Endodermal cell (in vitro differentiated cells): ENCODE results near the gene ACOX2. TPM values are rescaled to one million over a fixed set of nuclear protein-coding genes. Genes with fewer than 3 reads are reported as not detected.
A peak's percentile ranks its signal among the peaks of the same experiment; 100 is the strongest.

Experiments used
- DNase-seq: peaks from one replicate; pipeline ENCODE4 v3.0.0-alpha.2; 2017
- H3K27ac ChIP-seq: 2 replicates; pipeline ENCODE4 v1.5.1; 2013; ENCODE audit warnings: mild to moderate bottlenecking, low read depth, low read length, moderate library complexity
- H3K27me3 ChIP-seq: 2 replicates; pipeline ENCODE4 v1.6.1; 2013; ENCODE audit warnings: mild to moderate bottlenecking, low read length, moderate library complexity; ENCODE audit not compliant: insufficient read depth, control insufficient read depth, poor library complexity, severe bottlenecking
- H3K36me3 ChIP-seq: 2 replicates; pipeline ENCODE4 v1.7.0; 2013; ENCODE audit warnings: mild to moderate bottlenecking, low read length, moderate library complexity; ENCODE audit not compliant: control insufficient read depth, insufficient read depth
- H3K4me1 ChIP-seq: one replicate; pipeline ENCODE4 v1.7.0; 2013; ENCODE audit warnings: low read length; ENCODE audit not compliant: control insufficient read depth, insufficient read depth
- H3K4me3 ChIP-seq: 2 replicates; pipeline ENCODE4 v1.5.1; 2013; ENCODE audit warnings: mild to moderate bottlenecking, low read length, moderate library complexity
- H3K9ac ChIP-seq: 2 replicates; pipeline ENCODE4 v1.6.1; 2013; ENCODE audit warnings: mild to moderate bottlenecking, low read length, moderate library complexity; ENCODE audit not compliant: poor library complexity, severe bottlenecking; ENCODE audit errors: extremely low read depth
- H3K9me3 ChIP-seq: 2 replicates; pipeline ENCODE4 v1.6.1; 2013; ENCODE audit warnings: mild to moderate bottlenecking, low read length, moderate library complexity; ENCODE audit not compliant: control insufficient read depth
- H3K27ac Mint-ChIP-seq: 2 replicates; pipeline ENCODE4 v1.8.0; 2020; ENCODE audit warnings: mixed read lengths
- H3K27me3 Mint-ChIP-seq: 2 replicates; pipeline ENCODE4 v1.8.0; 2021; ENCODE audit warnings: mild to moderate bottlenecking, mixed read lengths; ENCODE audit not compliant: insufficient read depth
- H3K36me3 Mint-ChIP-seq: 2 replicates; pipeline ENCODE4 v1.8.0; 2020; ENCODE audit warnings: low read depth, mixed read lengths
- H3K4me1 Mint-ChIP-seq: 2 replicates; pipeline ENCODE4 v1.8.0; 2020; ENCODE audit warnings: mixed read lengths
- H3K4me3 Mint-ChIP-seq: 2 replicates; pipeline ENCODE4 v1.8.0; 2020; ENCODE audit warnings: mild to moderate bottlenecking, moderate library complexity, mixed read lengths
- H3K9me3 Mint-ChIP-seq: 2 replicates; pipeline ENCODE4 v1.8.0; 2020; ENCODE audit warnings: mild to moderate bottlenecking, mixed read lengths
- WGBS, 2 experiments: methylation state at CpG; one replicate each; pipeline versions ENCODE4 v1.1.5 to v1.1.7; 2013; ENCODE audit warnings: missing lambda C conversion rate in 2 of 2, mixed read lengths in 1 of 2; ENCODE audit not compliant: insufficient coverage in 1 of 2, insufficient read length in 1 of 2; 5-methylcytosine and 5-hydroxymethylcytosine counted together
- total RNA-seq, 2 donors: library from RNA; stranded (reverse); fragmentation: NEBNext Ultra II Directional in 1 of 2; extraction: Animal tissue kit (Norgen Biotek cat#: 25700) in 1 of 2; gene quantifications; 2 replicates in 1 of 2; 3 replicates in 1 of 2; pipeline ENCODE4 v1.2.1, GENCODE V29; 2021
- TF ChIP-seq, protein P1 (sequence below): fragments of 200-600 bp; sonication (generic); conservative IDR thresholded peaks from 2 replicates; pipeline ENCODE4 v1.5.0; 2021; ENCODE audit warnings: antibody characterized with exemption, mild to moderate bottlenecking

Gene ACOX2
- total RNA-seq, 2 donors from 2014 or later = 6.6 to 9.8 TPM

DNA sequence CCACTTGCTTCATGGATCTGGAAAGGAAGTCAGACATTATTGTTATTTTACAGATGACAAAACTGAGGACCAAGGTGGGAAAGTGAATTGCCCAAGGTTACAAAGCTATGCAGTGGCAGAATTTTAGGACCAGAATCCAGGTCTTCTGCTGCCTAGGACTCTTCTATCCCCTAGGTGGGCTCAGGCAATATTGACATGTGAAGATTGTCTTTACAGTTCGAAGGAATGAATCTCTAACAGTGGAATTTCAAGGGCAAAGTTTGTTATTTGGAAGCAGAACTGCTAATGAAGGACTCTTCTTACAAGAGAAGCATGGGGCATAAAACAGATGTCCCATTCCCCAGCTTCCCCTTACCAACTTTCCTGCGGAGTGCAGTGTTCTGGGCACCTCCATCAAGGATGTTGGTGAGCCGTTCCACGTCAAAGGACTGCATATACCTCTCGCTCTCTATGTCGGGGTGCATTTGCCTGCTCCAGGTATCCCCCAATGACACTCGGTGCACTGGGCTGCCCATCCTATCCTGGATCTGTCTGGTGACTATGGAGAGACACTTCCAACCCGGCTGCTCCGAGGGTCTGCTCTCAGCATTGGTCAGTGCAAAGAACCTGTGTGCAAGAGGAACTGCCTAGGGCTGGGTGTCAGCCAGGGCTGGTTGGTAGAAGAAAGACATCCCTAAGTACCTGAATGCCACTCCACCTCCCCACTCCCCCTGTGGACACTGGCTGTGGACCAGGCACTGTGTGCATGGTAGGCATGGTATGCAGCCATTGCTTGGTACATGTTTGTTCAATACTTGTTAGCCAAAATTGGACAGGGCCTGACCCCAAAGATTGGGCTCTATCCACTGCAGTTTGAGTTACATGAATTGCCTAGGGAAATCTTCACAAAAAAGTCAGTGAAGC is 2.1 kb downstream of the ACOX2 start:
- no peak overlapping the region for H3K4me3 ChIP-seq
- H3K4me3 Mint-ChIP-seq = no peak overlapping the region
- H3K9me3 ChIP-seq = no peaks in the 10 kb centered on the region
- no peaks in the 10 kb centered on the region for H3K27me3 ChIP-seq
- no peaks in the 10 kb centered on the region for H3K9me3 Mint-ChIP-seq
- peaks cover 27% of the 10 kb centered on the region for H3K4me1 ChIP-seq
- H3K36me3 Mint-ChIP-seq = no peaks in the 10 kb centered on the region
- H3K27me3 Mint-ChIP-seq = peaks cover 4% of the 10 kb centered on the region
- 95 to 96% methylated on average over 8 to 9 of the region's 9 CpGs for WGBS, 2 experiments
- H3K36me3 ChIP-seq = no peaks in the 10 kb centered on the region
- no peak overlapping the region for H3K27ac ChIP-seq
- H3K27ac Mint-ChIP-seq = no peak overlapping the region
- no peak for DNase-seq
- H3K9ac ChIP-seq = no peak overlapping the region
- peaks cover 40% of the 10 kb centered on the region for H3K4me1 Mint-ChIP-seq
- TF ChIP-seq, protein P1, sequence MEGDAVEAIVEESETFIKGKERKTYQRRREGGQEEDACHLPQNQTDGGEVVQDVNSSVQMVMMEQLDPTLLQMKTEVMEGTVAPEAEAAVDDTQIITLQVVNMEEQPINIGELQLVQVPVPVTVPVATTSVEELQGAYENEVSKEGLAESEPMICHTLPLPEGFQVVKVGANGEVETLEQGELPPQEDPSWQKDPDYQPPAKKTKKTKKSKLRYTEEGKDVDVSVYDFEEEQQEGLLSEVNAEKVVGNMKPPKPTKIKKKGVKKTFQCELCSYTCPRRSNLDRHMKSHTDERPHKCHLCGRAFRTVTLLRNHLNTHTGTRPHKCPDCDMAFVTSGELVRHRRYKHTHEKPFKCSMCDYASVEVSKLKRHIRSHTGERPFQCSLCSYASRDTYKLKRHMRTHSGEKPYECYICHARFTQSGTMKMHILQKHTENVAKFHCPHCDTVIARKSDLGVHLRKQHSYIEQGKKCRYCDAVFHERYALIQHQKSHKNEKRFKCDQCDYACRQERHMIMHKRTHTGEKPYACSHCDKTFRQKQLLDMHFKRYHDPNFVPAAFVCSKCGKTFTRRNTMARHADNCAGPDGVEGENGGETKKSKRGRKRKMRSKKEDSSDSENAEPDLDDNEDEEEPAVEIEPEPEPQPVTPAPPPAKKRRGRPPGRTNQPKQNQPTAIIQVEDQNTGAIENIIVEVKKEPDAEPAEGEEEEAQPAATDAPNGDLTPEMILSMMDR = no peak

DNA sequence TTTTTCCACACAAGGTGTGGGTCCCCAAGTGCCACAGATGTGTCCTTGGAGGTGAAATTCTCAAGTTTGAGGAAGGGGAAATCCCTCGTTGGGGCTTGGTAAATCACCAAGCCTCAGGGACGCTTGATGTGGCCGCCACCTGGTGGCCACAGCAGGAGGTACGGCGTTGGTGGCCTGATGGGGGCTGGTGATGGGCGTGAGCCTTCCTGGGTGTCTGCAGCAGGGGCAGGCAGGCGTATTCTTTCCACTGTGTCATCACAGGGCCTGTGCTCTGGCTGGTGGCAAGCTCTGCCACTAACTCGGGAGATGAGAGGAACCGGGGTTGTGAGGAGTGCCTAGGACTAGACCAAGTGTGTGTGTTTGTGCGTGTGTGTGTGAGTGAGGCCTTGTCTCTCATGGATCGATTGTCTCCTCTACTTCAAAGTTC is 4.2 kb downstream of the ACOX2 start:
- WGBS, 2 experiments = 18 to 47% methylated on average over 5 to 11 of the region's 11 CpGs

DNA sequence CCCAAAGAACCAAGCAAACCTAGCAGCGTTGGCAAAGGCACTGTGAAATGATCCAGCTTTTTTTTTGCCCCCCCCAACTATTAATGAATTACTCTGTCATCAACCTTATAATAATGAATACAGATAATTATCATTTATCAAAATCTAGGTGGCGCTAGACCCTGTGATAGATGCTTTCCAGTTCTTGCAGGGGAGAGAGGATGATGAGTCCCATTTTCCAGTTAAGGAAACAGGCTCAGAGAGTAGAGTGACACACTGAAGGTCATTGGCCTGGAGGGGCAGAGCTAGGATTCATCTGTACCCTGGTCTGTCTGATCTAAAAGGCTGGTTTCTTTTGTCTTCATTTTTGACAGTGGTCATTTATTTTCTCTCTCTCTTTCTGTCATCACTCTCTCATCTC is 5.0 kb downstream of the ACOX2 start:
- Histone ChIP-seq H3K9ac (no peak overlapping the region), H3K4me3 (no peak overlapping the region), H3K27ac (no peak overlapping the region), H3K9me3 (no peaks in the 10 kb centered on the region), H3K4me1 (peaks cover 20% of the 10 kb centered on the region), H3K27me3 (no peaks in the 10 kb centered on the region), H3K36me3 (no peaks in the 10 kb centered on the region)
- TF ChIP-seq, protein P1 = peak; percentile 21
- Mint-ChIP-seq H3K27me3 (peaks cover 12% of the 10 kb centered on the region), H3K27ac (no peak overlapping the region), H3K4me3 (no peak overlapping the region), H3K36me3 (peaks cover under 1% of the 10 kb centered on the region), H3K9me3 (peaks cover under 1% of the 10 kb centered on the region), H3K4me1 (peaks cover 29% of the 10 kb centered on the region)
- WGBS, 2 experiments = 73 to 100% methylated on average over 1 to 2 of the region's 2 CpGs
- DNase-seq = no peak

More for the DNA sequence above, 4.2 kb downstream of the ACOX2 start:
- Histone ChIP-seq H3K4me3 (no peak overlapping the region), H3K27me3 (no peaks in the 10 kb centered on the region), H3K9ac (no peak overlapping the region), H3K27ac (no peak overlapping the region), H3K4me1 (peaks cover 27% of the 10 kb centered on the region), H3K9me3 (no peaks in the 10 kb centered on the region), H3K36me3 (no peaks in the 10 kb centered on the region)
- H3K27ac Mint-ChIP-seq = no peak overlapping the region
- peak; percentile 92 for DNase-seq
- no peak overlapping the region for H3K4me3 Mint-ChIP-seq
- H3K36me3 Mint-ChIP-seq = no peaks in the 10 kb centered on the region
- peaks cover 9% of the 10 kb centered on the region for H3K27me3 Mint-ChIP-seq
- H3K4me1 Mint-ChIP-seq = peaks cover 37% of the 10 kb centered on the region
- no peaks in the 10 kb centered on the region for H3K9me3 Mint-ChIP-seq
- TF ChIP-seq, protein P1 = peak; percentile 91
